Natural killer cell (primary cell): ENCODE data around the gene CLASP1. TPM values are rescaled to one million over a fixed set of nuclear protein-coding genes. Genes with fewer than 3 reads are reported as not detected.

Experiments
- ATAC-seq, 3 donors: fragments of 150-1000 bp in 2 of 3; fragments of 200-7000 bp in 1 of 3; cut with Tn5 transposase; 1 replicate in 1 of 3; 2 replicates in 2 of 3; pipeline ENCODE4 v1.10.0; 2021; ENCODE audit warnings: mild to moderate bottlenecking in 2 of 3, moderate library complexity in 2 of 3
- DNase-seq, 2 donors: peaks; one replicate each; pipeline versions ENCODE4 v3.0.0 to v3.0.0-alpha.2; 2013 to 2021; ENCODE audit warnings: mixed read lengths in 1 of 2
- H3K27ac ChIP-seq: one replicate; pipeline ENCODE4 v1.5.1; 2013; ENCODE audit warnings: mild to moderate bottlenecking, low read length
- H3K27me3 ChIP-seq: one replicate; pipeline ENCODE4 v1.6.1; 2013; ENCODE audit warnings: low read length; ENCODE audit not compliant: control insufficient read depth, insufficient read depth
- H3K36me3 ChIP-seq: one replicate; pipeline ENCODE4 v1.6.1; 2013; ENCODE audit warnings: low read length; ENCODE audit not compliant: control insufficient read depth, insufficient read depth
- H3K4me1 ChIP-seq: one replicate; pipeline ENCODE4 v1.6.1; 2013; ENCODE audit warnings: low read length; ENCODE audit not compliant: control insufficient read depth, insufficient read depth
- H3K4me3 ChIP-seq: one replicate; pipeline ENCODE4 v1.5.1; 2013; ENCODE audit warnings: low read length
- H3K9me3 ChIP-seq: one replicate; pipeline ENCODE4 v1.6.1; 2013; ENCODE audit warnings: low read length; ENCODE audit not compliant: control insufficient read depth, insufficient read depth
- H3K27ac Mint-ChIP-seq, 2 donors: one replicate each; pipeline ENCODE4 v1.8.0; 2022; ENCODE audit warnings: mild to moderate bottlenecking in 2 of 2, mixed read lengths in 2 of 2, moderate library complexity in 1 of 2
- H3K27me3 Mint-ChIP-seq, 2 donors: one replicate each; pipeline ENCODE4 v1.8.0; 2022; ENCODE audit warnings: low read depth in 2 of 2, mixed read lengths in 2 of 2
- H3K36me3 Mint-ChIP-seq: one replicate; pipeline ENCODE4 v1.8.0; 2022; ENCODE audit warnings: mixed read lengths
- H3K4me1 Mint-ChIP-seq, 2 donors: one replicate each; pipeline ENCODE4 v1.8.0; 2022; ENCODE audit warnings: mixed read lengths in 2 of 2
- H3K4me3 Mint-ChIP-seq: one replicate; pipeline ENCODE4 v1.8.0; 2022; ENCODE audit warnings: mild to moderate bottlenecking, moderate library complexity, mixed read lengths
- H3K9me3 Mint-ChIP-seq, 2 donors: one replicate each; pipeline ENCODE4 v1.8.0; 2022; ENCODE audit warnings: mixed read lengths in 2 of 2
- WGBS: methylation state at CpG from one replicate; pipeline ENCODE4 v1.1.7; 2013; ENCODE audit warnings: missing lambda C conversion rate; ENCODE audit not compliant: insufficient coverage; 5-methylcytosine and 5-hydroxymethylcytosine counted together
- intact Hi-C: fragments of 100-400 bp; cut with micrococcal nuclease; formaldehyde crosslinking; loops from one replicate; pipeline ENCODE4 v1.14.2; 2022
- total RNA-seq, 4 donors: library from RNA; stranded (reverse); fragments of 120-200 nt in 1 of 4; gene quantifications; one replicate each; pipeline versions ENCODE4 v1.2.3 to v1.2.4, GENCODE V29; 2013 to 2022
- TF ChIP-seq, protein P1 (sequence below): fragments of 200-600 bp; IDR thresholded peaks from one replicate; pipeline ENCODE4 v1.8.0; 2022; ENCODE audit warnings: antibody characterized with exemption

The CLASP1 gene
- total RNA-seq, 3 donors from 2014 or later (not counting 1 experiment from before 2014, with no cell fraction given), result 125 to 142 (median 127) TPM

DNA sequence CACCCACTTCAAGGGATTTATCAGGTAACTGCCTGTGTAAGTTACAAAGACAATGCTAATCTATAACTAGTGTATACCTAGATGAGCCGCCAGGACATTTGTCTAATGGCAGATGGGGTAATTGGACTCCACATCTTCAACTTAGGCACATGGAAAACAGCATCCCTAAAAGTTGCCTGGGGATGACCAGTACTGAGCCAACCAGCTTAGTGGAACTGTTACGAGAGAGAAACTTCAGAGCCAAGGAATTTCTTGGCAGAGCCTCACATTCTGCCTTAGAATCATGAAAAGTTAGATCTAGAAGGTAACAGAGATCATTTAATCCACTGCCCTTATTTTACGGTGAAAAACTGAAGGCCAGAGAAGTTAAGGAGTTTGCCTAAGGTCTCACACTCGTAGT is 15.5 kb upstream of the CLASP1 start:
- H3K4me3 Mint-ChIP-seq, result no peak overlapping the region
- DNase-seq, result no peak
- no peaks in the 10 kb centered on the region for H3K9me3 ChIP-seq
- H3K4me1 Mint-ChIP-seq, result no peaks in the 10 kb centered on the region
- no peak overlapping the region for H3K27ac Mint-ChIP-seq
- H3K36me3 ChIP-seq, result no peaks in the 10 kb centered on the region
- no peak overlapping the region for H3K27ac ChIP-seq
- no peak for ATAC-seq
- H3K4me1 ChIP-seq, result no peaks in the 10 kb centered on the region
- no peaks in the 10 kb centered on the region for H3K27me3 ChIP-seq
- intact Hi-C loops, result no loop called here
- H3K9me3 Mint-ChIP-seq, result no peaks in the 10 kb centered on the region
- TF ChIP-seq, protein P1, sequence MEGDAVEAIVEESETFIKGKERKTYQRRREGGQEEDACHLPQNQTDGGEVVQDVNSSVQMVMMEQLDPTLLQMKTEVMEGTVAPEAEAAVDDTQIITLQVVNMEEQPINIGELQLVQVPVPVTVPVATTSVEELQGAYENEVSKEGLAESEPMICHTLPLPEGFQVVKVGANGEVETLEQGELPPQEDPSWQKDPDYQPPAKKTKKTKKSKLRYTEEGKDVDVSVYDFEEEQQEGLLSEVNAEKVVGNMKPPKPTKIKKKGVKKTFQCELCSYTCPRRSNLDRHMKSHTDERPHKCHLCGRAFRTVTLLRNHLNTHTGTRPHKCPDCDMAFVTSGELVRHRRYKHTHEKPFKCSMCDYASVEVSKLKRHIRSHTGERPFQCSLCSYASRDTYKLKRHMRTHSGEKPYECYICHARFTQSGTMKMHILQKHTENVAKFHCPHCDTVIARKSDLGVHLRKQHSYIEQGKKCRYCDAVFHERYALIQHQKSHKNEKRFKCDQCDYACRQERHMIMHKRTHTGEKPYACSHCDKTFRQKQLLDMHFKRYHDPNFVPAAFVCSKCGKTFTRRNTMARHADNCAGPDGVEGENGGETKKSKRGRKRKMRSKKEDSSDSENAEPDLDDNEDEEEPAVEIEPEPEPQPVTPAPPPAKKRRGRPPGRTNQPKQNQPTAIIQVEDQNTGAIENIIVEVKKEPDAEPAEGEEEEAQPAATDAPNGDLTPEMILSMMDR, result no peak
- no peaks in the 10 kb centered on the region for H3K36me3 Mint-ChIP-seq
- WGBS, result 89% methylated on average over 4 of the region's 4 CpGs
- H3K27me3 Mint-ChIP-seq, result no peaks in the 10 kb centered on the region
- H3K4me3 ChIP-seq, result no peak overlapping the region

DNA sequence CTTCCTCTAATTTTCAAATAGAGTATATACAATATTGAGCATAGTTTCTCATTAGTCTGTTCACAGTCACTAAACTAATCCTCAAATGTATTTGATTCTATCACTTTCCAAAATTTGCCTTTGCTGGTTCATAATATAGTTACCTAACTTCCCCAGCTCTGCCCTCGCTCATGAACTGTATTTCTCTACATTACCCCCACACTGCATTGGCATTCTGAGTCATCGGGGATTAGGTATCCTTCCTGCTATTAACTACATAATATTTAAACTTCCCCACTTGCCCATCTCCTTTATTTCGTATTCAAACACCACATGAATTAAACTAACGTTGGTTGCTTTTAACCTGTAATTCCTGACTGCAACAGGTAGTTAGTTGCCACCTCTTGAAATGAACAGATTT is 14.8 kb upstream of the CLASP1 start:
- H3K27ac Mint-ChIP-seq, result no peak overlapping the region

DNA sequence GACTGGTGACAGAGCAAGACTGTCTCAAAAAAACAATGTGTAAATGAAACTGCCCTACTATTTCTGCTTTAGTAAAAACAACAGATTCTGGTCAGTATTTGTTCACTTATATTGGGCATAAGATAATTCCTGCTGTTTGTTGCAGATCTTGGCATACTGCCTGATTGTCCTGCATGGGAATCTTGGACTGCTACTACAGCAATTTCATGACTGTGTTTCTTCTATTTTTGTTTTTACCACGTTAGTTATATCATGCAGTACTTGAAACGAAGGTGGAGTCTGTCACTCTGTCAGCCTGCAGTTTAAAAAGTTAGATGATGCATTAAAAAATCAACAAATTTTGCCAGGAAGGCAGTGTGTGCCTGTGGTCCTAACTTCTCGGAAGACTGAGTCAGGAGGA is 14.2 kb upstream of the CLASP1 start:
- no peaks in the 10 kb centered on the region for H3K9me3 ChIP-seq
- TF ChIP-seq, protein P1, result no peak
- Mint-ChIP-seq H3K9me3 (no peaks in the 10 kb centered on the region), H3K4me1 (no peaks in the 10 kb centered on the region), H3K4me3 (no peak overlapping the region), H3K27me3 (no peaks in the 10 kb centered on the region), H3K36me3 (no peaks in the 10 kb centered on the region), H3K27ac (no peak overlapping the region)
- intact Hi-C loops, result no loop called here
- no peak overlapping the region for H3K27ac ChIP-seq
- ATAC-seq (no peak), DNase-seq (no peak)
- H3K36me3 ChIP-seq, result peaks cover 2% of the 10 kb centered on the region
- H3K4me1 ChIP-seq, result no peaks in the 10 kb centered on the region
- 93% methylated on average over 3 of the region's 3 CpGs for WGBS
- H3K27me3 ChIP-seq, result no peaks in the 10 kb centered on the region
- H3K4me3 ChIP-seq, result no peak overlapping the region

More for the DNA sequence above, 14.8 kb upstream of the CLASP1 start:
- Mint-ChIP-seq H3K4me1 (no peaks in the 10 kb centered on the region), H3K9me3 (no peaks in the 10 kb centered on the region), H3K27me3 (no peaks in the 10 kb centered on the region), H3K4me3 (no peak overlapping the region), H3K36me3 (no peaks in the 10 kb centered on the region)
- Histone ChIP-seq H3K4me3 (no peak overlapping the region), H3K36me3 (no peaks in the 10 kb centered on the region), H3K4me1 (no peaks in the 10 kb centered on the region), H3K9me3 (no peaks in the 10 kb centered on the region), H3K27me3 (no peaks in the 10 kb centered on the region), H3K27ac (no peak overlapping the region)
- ATAC-seq (no peak), DNase-seq (no peak)
- WGBS, result 98% methylated on average over 4 of the region's 4 CpGs
- TF ChIP-seq, protein P1, result no peak
- intact Hi-C loops, result no loop called here

DNA sequence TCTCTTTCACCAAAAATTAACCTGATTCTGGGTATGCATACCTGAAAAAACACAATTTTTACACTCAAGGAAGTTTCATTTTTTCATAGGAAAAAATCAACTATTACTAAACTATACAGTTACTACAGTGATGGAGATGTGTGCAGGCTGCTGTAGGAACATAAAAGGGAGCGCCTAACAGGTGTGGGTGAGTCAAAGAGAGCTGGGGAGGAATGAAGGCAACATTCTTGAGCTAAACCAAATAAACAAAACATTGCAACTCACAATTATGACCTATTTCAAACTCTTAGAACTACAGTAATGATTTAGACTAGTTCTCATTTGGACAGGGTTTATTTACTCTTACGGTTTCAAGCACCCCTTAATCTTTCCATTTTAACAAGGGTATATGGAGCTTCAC is 13.4 kb upstream of the CLASP1 start:
- WGBS, result 100% methylated on average over 1 of the region's 2 CpGs
- DNase-seq, result no peak
- peaks cover 0 to 4% of the 10 kb centered on the region in 2 donors for H3K4me1 Mint-ChIP-seq
- no peak overlapping the region for H3K27ac Mint-ChIP-seq
- Histone ChIP-seq H3K36me3 (peaks cover 2% of the 10 kb centered on the region), H3K4me3 (no peak overlapping the region), H3K27me3 (no peaks in the 10 kb centered on the region), H3K4me1 (no peaks in the 10 kb centered on the region), H3K9me3 (no peaks in the 10 kb centered on the region), H3K27ac (no peak overlapping the region)
- intact Hi-C loops, result no loop called here
- TF ChIP-seq, protein P1, result no peak
- no peaks in the 10 kb centered on the region for H3K27me3 Mint-ChIP-seq
- no peak overlapping the region for H3K4me3 Mint-ChIP-seq
- no peaks in the 10 kb centered on the region for H3K9me3 Mint-ChIP-seq
- no peak for ATAC-seq
- H3K36me3 Mint-ChIP-seq, result no peaks in the 10 kb centered on the region
